Measurements from ENCODE around the gene MMD2. TPM values are rescaled to one million over a fixed set of nuclear protein-coding genes. Genes with fewer than 3 reads are reported as not detected.

Gene MMD2
- total and polyA plus RNA-seq, 2 donors (not counting 3 experiments of a cell fraction or from before 2014, with no cell fraction given) = not detected

DNA sequence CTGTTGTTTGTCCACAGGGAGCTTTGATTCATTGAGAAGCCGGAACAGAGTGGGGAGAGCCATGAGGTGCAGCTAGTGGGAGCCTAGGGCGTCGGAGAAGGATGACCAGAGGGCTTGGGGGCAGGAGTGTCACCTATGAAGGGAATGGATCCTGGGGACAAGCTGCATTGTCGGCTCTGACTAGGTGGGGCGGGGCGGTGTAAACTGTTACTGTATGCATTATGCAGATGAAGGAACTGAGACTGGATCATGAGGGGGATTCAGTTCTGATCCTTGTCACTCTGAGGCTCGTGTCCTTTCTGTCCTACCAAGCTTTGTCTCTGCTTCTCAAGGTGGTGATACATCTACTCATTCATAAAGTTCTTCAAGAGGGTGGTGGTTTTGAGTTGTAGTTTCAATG is 39.9 kb upstream of the MMD2 start:
- no peak overlapping the region for H3K4me3 ChIP-seq (replicated peaks in 1 of 3; ENCODE audit: insufficient read depth in 1 of 3, low read depth in 1 of 3, low read length in 3 of 3)
- H3K9ac ChIP-seq (replicated peaks; ENCODE audit: extremely low read depth, insufficient read depth, low read length) = no peak overlapping the region
- H3K9me1 ChIP-seq (replicated peaks; ENCODE audit: control insufficient read depth, extremely low read depth, insufficient read depth, low read length) = no peaks in the 10 kb centered on the region
- dilution Hi-C loops (cut with MboI; ENCODE audit: extremely low pct_ligation_motif_present, low sequenced_read_pairs) = no loop called here
- intact Hi-C loops (cut with micrococcal nuclease) = no loop called here
- no peaks in the 10 kb centered on the region for H3K4me1 ChIP-seq (ENCODE audit: control insufficient read depth, extremely low read depth, insufficient read depth, low read length)
- no peak for DNase-seq (ENCODE audit: low read depth, low spot score)
- ChIA-PET POLR2A (no interaction called here), CTCF (interaction anchor here (1.7 kb wide), 1 partner anchor 25 kb away, joined by 6 read pairs; no protein-coding TSS in a partner anchor)
- no peak for FAIRE-seq
- H3K36me3 ChIP-seq (ENCODE audit: control insufficient read depth in 2 of 2, extremely low read depth in 1 of 2, insufficient read depth in 2 of 2, low read length in 2 of 2) = peaks cover 2 to 19% of the 10 kb centered on the region in 2 experiments
- no peak for TF ChIP-seq MYC (IDR thresholded peaks at IDR 0.05; ENCODE audit: low read depth, low read length)
- TF ChIP-seq, protein P1, sequence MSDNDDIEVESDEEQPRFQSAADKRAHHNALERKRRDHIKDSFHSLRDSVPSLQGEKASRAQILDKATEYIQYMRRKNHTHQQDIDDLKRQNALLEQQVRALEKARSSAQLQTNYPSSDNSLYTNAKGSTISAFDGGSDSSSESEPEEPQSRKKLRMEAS (IDR thresholded peaks at IDR 0.05; ENCODE audit: insufficient read depth, insufficient read length) = no peak
- TF ChIP-seq EZH2 (IDR thresholded peaks at IDR 0.05; ENCODE audit: borderline replicate concordance, low read depth, low read length, severe bottlenecking) = no peak
- TF ChIP-seq FOS (IDR thresholded peaks at IDR 0.05; ENCODE audit: borderline replicate concordance, insufficient read depth, low read length) = no peak
- no peak for TF ChIP-seq JUN (IDR thresholded peaks at IDR 0.05; ENCODE audit: borderline replicate concordance, insufficient read depth, insufficient read length, low read depth)
- TF ChIP-seq POLR2AphosphoS5 (IDR thresholded peaks at IDR 0.05; ENCODE audit: insufficient read depth, low read depth, low read length) = no peak
- TF ChIP-seq, protein P2, sequence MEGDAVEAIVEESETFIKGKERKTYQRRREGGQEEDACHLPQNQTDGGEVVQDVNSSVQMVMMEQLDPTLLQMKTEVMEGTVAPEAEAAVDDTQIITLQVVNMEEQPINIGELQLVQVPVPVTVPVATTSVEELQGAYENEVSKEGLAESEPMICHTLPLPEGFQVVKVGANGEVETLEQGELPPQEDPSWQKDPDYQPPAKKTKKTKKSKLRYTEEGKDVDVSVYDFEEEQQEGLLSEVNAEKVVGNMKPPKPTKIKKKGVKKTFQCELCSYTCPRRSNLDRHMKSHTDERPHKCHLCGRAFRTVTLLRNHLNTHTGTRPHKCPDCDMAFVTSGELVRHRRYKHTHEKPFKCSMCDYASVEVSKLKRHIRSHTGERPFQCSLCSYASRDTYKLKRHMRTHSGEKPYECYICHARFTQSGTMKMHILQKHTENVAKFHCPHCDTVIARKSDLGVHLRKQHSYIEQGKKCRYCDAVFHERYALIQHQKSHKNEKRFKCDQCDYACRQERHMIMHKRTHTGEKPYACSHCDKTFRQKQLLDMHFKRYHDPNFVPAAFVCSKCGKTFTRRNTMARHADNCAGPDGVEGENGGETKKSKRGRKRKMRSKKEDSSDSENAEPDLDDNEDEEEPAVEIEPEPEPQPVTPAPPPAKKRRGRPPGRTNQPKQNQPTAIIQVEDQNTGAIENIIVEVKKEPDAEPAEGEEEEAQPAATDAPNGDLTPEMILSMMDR (IDR thresholded peaks at IDR 0.05; ENCODE audit: extremely low read depth in 1 of 2, insufficient read depth in 1 of 2, low read depth in 1 of 2, low read length in 2 of 2) = no peak
- TF ChIP-seq POLR2A (IDR thresholded peaks at IDR 0.05; ENCODE audit: low read depth, low read length) = no peak
- TF ChIP-seq GATA2 (IDR thresholded peaks at IDR 0.05; ENCODE audit: insufficient read depth, insufficient read length, low read depth, low read length) = no peak
- no peak overlapping the region for H3K4me2 ChIP-seq (ENCODE audit: insufficient read depth, low read length)
- no TSS peak for BruUV-seq (replicated peaks)
- no peak overlapping the region for H2AFZ ChIP-seq (ENCODE audit: low read depth, low read length)
- H3K27ac ChIP-seq (ENCODE audit: insufficient read depth, low read depth, low read length) = no peak overlapping the region
- no peaks in the 10 kb centered on the region for H3K9me3 ChIP-seq (replicated peaks; ENCODE audit: control insufficient read depth, insufficient read depth, low read length)
- H4K20me1 ChIP-seq (replicated peaks; ENCODE audit: control insufficient read depth, extremely low read depth, insufficient read depth, low read length) = no peaks in the 10 kb centered on the region
- H3K79me2 ChIP-seq (ENCODE audit: control insufficient read depth, insufficient read depth, low read length) = no peaks in the 10 kb centered on the region
- no peaks in the 10 kb centered on the region for H3K27me3 ChIP-seq (ENCODE audit: control insufficient read depth in 2 of 2, insufficient read depth in 2 of 2, low read length in 2 of 2)
